ENCODE data around the gene OR2V1.

GRCh38 chr5:181149806-181150733, 19.1 kb upstream of the OR2V1 start:
- TF ChIP-seq POLR2A (IDR thresholded peaks at IDR 0.05) (no peak), CTCF (IDR thresholded peaks at IDR 0.05) (no peak)
